ENCODE data around the gene VAT1L.
"Not testable (repeated sequence)": the region's sequence is repeated elsewhere in the genome, so short reads cannot be mapped to it uniquely, and the experiment has no call there.

Gene VAT1L

GRCh38 chr16:77918809-77919707 is 130.7 kb downstream of the VAT1L start:
- DNase-seq = no peak

GRCh38 chr16:77919761-77920415 is 131.5 kb downstream of the VAT1L start:
- no peak for DNase-seq

- DNase-seq = no peak
Observed at GRCh38 chr16:77920984-77921383, 132.6 kb downstream of the VAT1L start.

- DNase-seq = no peak
Observed at GRCh38 chr16:77922228-77922754, 133.9 kb downstream of the VAT1L start.

- DNase-seq = no peak
Observed at GRCh38 chr16:77925531-77925930, 137.2 kb downstream of the VAT1L start.

GRCh38 chr16:77928096-77928495 is 139.7 kb downstream of the VAT1L start:
- no peak for DNase-seq

GRCh38 chr16:77929004-77929403 is 140.6 kb downstream of the VAT1L start:
- DNase-seq = no peak

- DNase-seq = no peak
Observed at GRCh38 chr16:77931058-77931457, 142.7 kb downstream of the VAT1L start.

GRCh38 chr16:77937473-77938149 is 149.2 kb downstream of the VAT1L start:
- DNase-seq = no peak

- DNase-seq = no peak
Observed at GRCh38 chr16:77938913-77939312, 150.5 kb downstream of the VAT1L start.

- DNase-seq = no peak
Observed at GRCh38 chr16:77939968-77940367, 151.6 kb downstream of the VAT1L start.

- no peak for DNase-seq
Observed at GRCh38 chr16:77943801-77944200, 155.4 kb downstream of the VAT1L start.

- DNase-seq = no peak
Observed at GRCh38 chr16:77944631-77945030, 156.3 kb downstream of the VAT1L start.

- DNase-seq = no peak
Observed at GRCh38 chr16:77945126-77945525, 156.8 kb downstream of the VAT1L start.

GRCh38 chr16:77946823-77947222 is 158.5 kb downstream of the VAT1L start:
- DNase-seq = no peak

- DNase-seq = not testable (repeated sequence)
Observed at GRCh38 chr16:77947590-77947989, 159.2 kb downstream of the VAT1L start.

GRCh38 chr16:77948835-77949234 is 160.5 kb downstream of the VAT1L start:
- no peak for DNase-seq

- no peak for DNase-seq
Observed at GRCh38 chr16:77949445-77949844, 161.1 kb downstream of the VAT1L start.

- peak; percentile 70 for DNase-seq
Observed at GRCh38 chr16:77951788-77952187, 163.4 kb downstream of the VAT1L start.

- DNase-seq = no peak
Observed at GRCh38 chr16:77955127-77955526, 166.8 kb downstream of the VAT1L start.

- no peak for DNase-seq
Observed at GRCh38 chr16:77956231-77956630, 167.9 kb downstream of the VAT1L start.

GRCh38 chr16:77960766-77961165 is 172.4 kb downstream of the VAT1L start:
- DNase-seq = no peak

- DNase-seq = no peak
Observed at GRCh38 chr16:77961814-77962213, 173.4 kb downstream of the VAT1L start.
